ENCODE data around the gene NTSR2.
A peak's percentile ranks its signal among the peaks of the same experiment; 100 is the strongest.
"Not testable (repeated sequence)": the region's sequence is repeated elsewhere in the genome, so short reads cannot be mapped to it uniquely, and the experiment has no call there.

NTSR2 gene

GRCh38 chr2:11679486-11680181, 9.6 kb upstream of the NTSR2 start:
- no peak for DNase-seq

- no peak for DNase-seq
Observed at GRCh38 chr2:11679016-11679415, 9.0 kb upstream of the NTSR2 start.

- DNase-seq, result no peak
Observed at GRCh38 chr2:11678306-11678960, 8.4 kb upstream of the NTSR2 start.

- no peak for DNase-seq
Observed at GRCh38 chr2:11677136-11678055, 7.4 kb upstream of the NTSR2 start.

DNA sequence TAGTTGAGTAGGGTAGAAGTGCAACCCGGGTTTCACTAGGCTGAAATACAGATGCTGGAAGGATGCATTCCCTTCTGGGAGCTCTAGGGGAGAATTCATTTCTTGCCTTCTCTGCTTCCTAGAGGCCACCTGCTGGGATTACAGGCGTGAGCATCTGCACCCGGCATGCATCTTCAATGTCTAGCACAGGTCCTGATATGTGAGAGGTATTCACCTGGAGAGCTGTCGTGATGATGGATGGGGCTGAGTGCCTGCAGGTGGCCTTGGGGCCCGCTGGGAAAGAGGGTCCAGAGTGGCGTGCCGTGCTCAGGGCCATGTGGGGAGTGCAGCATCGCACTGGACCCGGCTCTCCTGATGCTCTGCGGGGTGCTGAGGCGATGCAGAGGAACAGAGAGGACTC, 6.6 kb upstream of the NTSR2 start:
- DNase-seq, result no peak

- DNase-seq, result no peak
Observed at GRCh38 chr2:11675423-11676112, 5.6 kb upstream of the NTSR2 start.

- DNase-seq, result no peak
Observed at GRCh38 chr2:11674983-11675382, 5.0 kb upstream of the NTSR2 start.

- no peak for DNase-seq
Observed at GRCh38 chr2:11672407-11672806, 2.4 kb upstream of the NTSR2 start.

DNA sequence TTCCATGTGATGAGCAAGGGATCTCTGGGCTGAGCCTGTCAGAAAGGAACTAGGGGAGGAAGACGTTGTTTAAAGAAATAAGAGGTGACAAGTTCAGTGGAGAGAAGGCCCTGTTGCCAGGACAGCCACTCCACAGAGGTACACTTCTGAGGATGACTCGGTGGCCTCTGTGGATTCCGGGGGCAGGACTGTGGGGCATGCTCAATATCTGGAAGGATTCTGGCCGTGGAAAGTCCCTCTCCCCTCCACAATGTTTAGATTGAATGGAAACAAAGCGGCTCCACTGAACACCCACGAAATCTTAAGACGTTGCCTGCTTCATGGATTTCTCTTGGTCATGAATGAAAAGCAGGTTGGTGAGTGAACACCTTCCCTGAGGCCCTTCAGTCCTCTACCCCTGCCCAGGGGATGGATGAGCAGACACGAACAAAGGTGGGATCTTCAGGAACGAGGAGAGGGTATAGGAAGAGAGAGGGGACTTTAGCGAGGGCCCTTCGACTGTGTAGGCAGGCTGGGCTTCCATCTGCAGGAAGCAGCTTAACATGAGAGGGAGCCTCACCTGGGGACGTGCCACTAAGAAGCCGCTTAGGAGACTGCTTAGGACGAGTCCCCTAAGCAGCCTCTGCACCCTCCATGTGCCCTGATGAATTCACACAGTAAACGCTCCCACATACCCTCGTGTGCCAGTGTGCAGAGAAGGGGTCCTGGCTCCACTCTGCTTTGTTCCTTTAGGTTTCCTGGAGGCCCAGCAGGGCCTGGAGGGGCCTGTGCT, 1.9 kb downstream of the NTSR2 start:
- DNase-seq, result peak; percentile 26

DNA sequence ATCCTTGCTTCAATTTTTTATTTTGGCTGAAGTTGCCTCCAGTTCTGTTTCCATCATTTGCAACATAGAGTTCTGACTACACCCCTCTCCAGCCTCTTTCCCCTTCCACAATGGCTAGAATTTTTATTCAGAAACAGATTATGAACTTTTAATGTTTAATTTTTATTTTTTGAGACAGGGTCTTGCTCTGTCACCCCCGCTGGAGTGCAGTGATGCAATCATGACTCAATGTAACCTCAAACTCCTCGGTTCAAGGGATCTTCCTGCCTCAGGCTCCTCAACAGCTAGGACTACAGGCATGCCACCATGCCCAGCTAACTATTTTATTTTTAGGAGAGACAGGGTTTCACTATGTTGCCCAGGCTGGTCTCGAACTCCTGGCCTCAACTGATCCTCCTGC, 2.8 kb downstream of the NTSR2 start:
- peak; percentile 3 for DNase-seq

DNA sequence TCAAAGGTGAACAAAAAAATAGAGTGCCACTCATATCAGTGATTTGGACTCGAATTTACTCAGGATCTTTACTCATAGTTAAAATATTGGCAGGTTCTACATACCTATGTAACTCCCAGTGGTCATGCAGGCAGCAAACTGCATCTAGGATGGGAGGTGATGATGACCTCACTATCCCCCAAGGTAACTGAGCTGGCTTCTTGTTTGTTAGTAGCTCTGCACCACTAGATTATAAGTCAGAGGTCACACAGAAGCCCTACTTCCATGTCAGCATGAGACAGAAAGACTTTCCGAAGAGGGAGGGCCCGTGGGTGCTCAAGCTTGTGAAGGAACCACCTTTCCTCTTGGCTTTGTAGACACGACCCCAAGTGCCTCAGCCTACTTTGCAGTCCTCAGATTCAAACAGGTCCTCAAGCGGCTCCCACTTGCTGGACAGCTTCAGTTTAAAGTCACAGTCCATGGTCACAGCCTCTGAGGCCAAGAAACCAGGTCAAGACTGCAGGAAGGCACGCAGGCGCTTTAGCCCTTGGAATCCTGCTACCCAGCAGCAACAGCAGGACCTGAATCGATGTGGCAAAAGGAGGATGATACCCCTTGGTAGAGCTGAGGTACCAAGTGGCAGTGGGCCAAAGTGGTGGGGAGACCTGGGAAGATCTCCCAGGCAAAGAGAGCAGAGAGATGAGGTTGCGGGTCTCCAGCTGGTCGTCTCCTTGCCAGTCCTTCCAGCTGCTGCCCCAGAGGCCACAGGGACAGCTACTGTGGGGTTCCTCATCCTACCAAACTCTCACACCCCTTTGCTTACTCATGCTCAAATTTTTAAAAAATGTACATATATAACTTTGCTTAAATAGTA, 4.3 kb downstream of the NTSR2 start:
- DNase-seq, result no peak

- no peak for DNase-seq
Observed at GRCh38 chr2:11665028-11665427, 5.0 kb downstream of the NTSR2 start.

DNA sequence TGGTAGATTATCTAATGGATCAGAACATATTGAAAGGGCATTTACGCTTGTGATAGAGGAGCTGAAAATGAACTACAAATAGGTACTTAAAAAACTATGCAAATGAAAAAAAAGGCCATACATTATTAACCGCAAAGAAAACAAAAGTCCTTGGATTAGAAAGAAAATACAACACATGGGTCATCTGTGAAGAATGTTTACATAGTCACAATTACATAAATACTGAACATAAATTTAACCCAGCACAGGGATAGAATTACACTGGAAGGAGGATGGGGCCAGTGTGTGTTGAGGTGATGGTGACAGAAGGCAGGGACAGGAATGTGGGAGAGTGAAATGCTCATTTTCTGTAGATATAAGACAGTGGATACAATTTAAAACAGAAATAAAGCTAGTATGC, 6.6 kb downstream of the NTSR2 start:
- DNase-seq, result no peak

DNA sequence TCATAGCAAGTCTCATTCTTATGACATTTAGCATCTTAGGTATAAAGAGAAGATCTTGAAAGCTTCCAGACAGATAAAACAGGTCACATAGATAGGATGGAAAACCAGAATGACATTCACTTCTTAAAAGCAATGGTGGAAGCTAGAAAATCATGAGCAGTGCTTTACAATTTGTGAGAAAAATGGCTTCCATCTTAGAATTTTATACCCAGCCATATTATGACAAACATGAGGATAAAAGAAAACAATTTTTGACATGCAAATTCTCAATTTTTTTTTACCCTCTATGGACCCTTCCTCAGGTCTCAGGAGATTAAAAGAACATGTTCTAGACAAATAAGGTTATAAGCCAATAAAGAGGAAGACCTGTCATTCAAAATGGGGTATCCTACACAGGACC, 7.1 kb downstream of the NTSR2 start:
- DNase-seq, result no peak

DNA sequence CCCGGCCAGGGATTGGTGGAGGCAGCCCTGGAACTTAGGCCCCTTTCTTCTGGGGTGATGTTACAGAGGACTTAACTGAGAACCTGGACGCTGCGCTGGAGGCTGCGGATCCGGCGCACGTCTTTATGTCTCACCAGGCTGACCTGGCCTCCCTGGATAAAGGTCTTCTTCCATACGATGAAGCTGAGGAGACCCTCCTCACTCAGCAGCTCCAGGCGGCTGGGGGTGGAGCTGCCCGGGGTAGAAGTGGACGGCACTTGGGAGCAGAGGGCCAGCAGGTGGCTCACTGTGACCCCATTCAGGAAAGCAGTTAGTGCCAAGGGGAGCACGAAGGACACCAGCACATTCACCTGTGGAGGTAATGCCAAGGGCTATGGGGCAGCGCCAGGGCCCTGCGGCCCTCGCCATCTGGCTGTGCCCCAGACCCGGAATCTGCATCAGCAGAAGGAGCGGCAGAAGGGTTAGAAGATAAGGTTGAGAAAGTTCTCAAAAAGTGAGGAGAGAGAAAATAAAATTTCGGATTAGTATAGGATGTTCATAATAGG, 8.0 kb downstream of the NTSR2 start:
- no peak for DNase-seq

- DNase-seq, result not testable (repeated sequence)
Observed at GRCh38 chr2:11660396-11660795, 9.6 kb downstream of the NTSR2 start.

- DNase-seq, result no peak
Observed at GRCh38 chr2:11659851-11660250, 10.1 kb downstream of the NTSR2 start.

GRCh38 chr2:11659115-11659475, 10.9 kb downstream of the NTSR2 start:
- DNase-seq, result no peak

- no peak for DNase-seq
Observed at GRCh38 chr2:11658208-11659114, 11.5 kb downstream of the NTSR2 start.

- no peak for DNase-seq
Observed at GRCh38 chr2:11657646-11658045, 12.3 kb downstream of the NTSR2 start.

Measured in activated CD8-positive, alpha-beta memory T cell treated with anti-CD3 and anti-CD28 coated beads, Interleukin-2, amount 50 U/mL, for 48 hours (primary cell).